Measurements from ENCODE around the gene MSANTD4. TPM values are rescaled to one million over a fixed set of nuclear protein-coding genes. Genes with fewer than 3 reads are reported as not detected.

The MSANTD4 gene
- total and polyA plus RNA-seq, 2 donors (not counting 1 experiment from before 2014, with no cell fraction given) = 2.4 to 20.0 TPM

- intact Hi-C loops (cut with micrococcal nuclease) = no loop called here
- Histone ChIP-seq H3K79me2 (ENCODE audit: control insufficient read depth, insufficient read depth, low read length) (no peaks in the 10 kb centered on the region), H3K4me3 (ENCODE audit: control extremely low read depth in 1 of 5, extremely low read depth in 1 of 5, insufficient read depth in 1 of 5, low read depth in 2 of 5, low read length in 4 of 5) (no peak overlapping the region), H3K27me3 (replicated peaks in 1 of 4; ENCODE audit: control extremely low read depth in 1 of 4, control insufficient read depth in 3 of 4, insufficient read depth in 4 of 4, low read length in 3 of 4) (no peaks in the 10 kb centered on the region), H3K9ac (ENCODE audit: low read length) (no peak overlapping the region), H3K36me3 (replicated peaks in 1 of 2; ENCODE audit: control extremely low read depth in 1 of 2, control insufficient read depth in 1 of 2, extremely low read depth in 1 of 2, insufficient read depth in 2 of 2, low read length in 1 of 2) (no peaks in the 10 kb centered on the region), H3K4me1 (ENCODE audit: control insufficient read depth in 2 of 2, insufficient read depth in 2 of 2, low read length in 2 of 2) (no peaks in the 10 kb centered on the region), H2AFZ (ENCODE audit: insufficient read depth, low read depth, low read length, poor library complexity, severe bottlenecking) (no peak overlapping the region), H4K20me1 (ENCODE audit: control insufficient read depth, insufficient read depth, low read length, poor library complexity, severe bottlenecking) (no peaks in the 10 kb centered on the region), H3K9me3 (ENCODE audit: control extremely low read depth in 1 of 3, control insufficient read depth in 2 of 3, insufficient read depth in 1 of 3, low read length in 2 of 3) (no peaks in the 10 kb centered on the region), H3K27ac (ENCODE audit: low read length in 2 of 2) (no peak overlapping the region), H3K4me2 (replicated peaks; ENCODE audit: low read depth, low read length, poor library complexity, severe bottlenecking) (no peak overlapping the region)
- CTCF ChIA-PET = no interaction called here
- Mint-ChIP-seq H3K27ac (no peak overlapping the region), H3K4me3 (no peak overlapping the region), H3K27me3 (peaks cover 7% of the 10 kb centered on the region), H3K9me3 (ENCODE audit: insufficient read depth) (no peaks in the 10 kb centered on the region), H3K4me1 (no peaks in the 10 kb centered on the region)
- POLR2A ChIA-PET = no interaction called here
- no peak for ATAC-seq (ENCODE audit: low read depth)
- DNase-seq = no peak
- WGBS (ENCODE audit: insufficient coverage) = 100% methylated on average over 1 of the region's 3 CpGs
- no peak for TF ChIP-seq EZH2 (IDR thresholded peaks at IDR 0.05; ENCODE audit: borderline replicate concordance, insufficient read depth, low read depth, low read length, poor library complexity, severe bottlenecking)
- TF ChIP-seq CTCF (IDR thresholded peaks at IDR 0.05) = no peak
These were observed 53.9 kb downstream of the MSANTD4 start for GRCh38 chr11:105968021-105968697.

All from B cell (primary cell).